ENCODE results near the gene POC1A. TPM values are rescaled to one million over a fixed set of nuclear protein-coding genes. Genes with fewer than 3 reads are reported as not detected.
A peak's percentile ranks its signal among the peaks of the same experiment; 100 is the strongest.

POC1A gene
- total RNA-seq (10 to 100 TPM; 16.7 to 21.7 TPM), polyA plus RNA-seq (ENCODE audit: insufficient read depth, low read depth, low replicate concordance) (36.1 TPM)
- long read RNA-seq, donor 1, partial matches to known transcripts = 0 of 4 reads
- long read RNA-seq, donor 1, other reads (novel, unspliced or antisense) = 0 of 4 reads
- long read RNA-seq, donor 2 = 0 reads

GRCh38 chr3:52154135-52155094 is at the start of gene POC1A:
TSS of gene POC1A (minus strand) at chr3:52154423. CDS start at chr3:52154372, 51 bp downstream.
- H3K27ac ChIP-seq = peak within 1 kb of the TSS; percentile 55 to 81
- intact Hi-C loops (cut with DNase I; ENCODE audit: low total_unique reads) = no loop called here
- H3K9me3 ChIP-seq = no peaks in the 10 kb centered on the region
- peaks cover 9% of the 10 kb centered on the region for H3K4me1 ChIP-seq
- DNase-seq = peak; percentile 98
- H3K4me3 ChIP-seq = peak within 1 kb of the TSS; percentile 61 to 70
- H3K36me3 ChIP-seq (ENCODE audit: low read depth, missing control alignments) = no peaks in the 10 kb centered on the region
- TF ChIP-seq CTCF (IDR thresholded peaks at IDR 0.05) = peak in 2 of 3 experiments; percentile 40 to 48
- TF ChIP-seq POLR2A (IDR thresholded peaks at IDR 0.05) = no peak
- WGBS, 2 donors = 1 to 4% methylated on average over 14 to 60 of the region's 83 CpGs
- no peaks in the 10 kb centered on the region for H3K27me3 ChIP-seq

- H3K4me3 ChIP-seq = no peak overlapping the region
- intact Hi-C loops (cut with DNase I; ENCODE audit: low total_unique reads) = no loop called here
- 65 to 67% methylated on average over 1 of the region's 1 CpG for WGBS, 2 donors
- H3K27ac ChIP-seq = no peak overlapping the region
- no peaks in the 10 kb centered on the region for H3K9me3 ChIP-seq
- H3K4me1 ChIP-seq = peaks cover 11% of the 10 kb centered on the region
- no peaks in the 10 kb centered on the region for H3K36me3 ChIP-seq (ENCODE audit: low read depth, missing control alignments)
- TF ChIP-seq POLR2A (IDR thresholded peaks at IDR 0.05) = no peak
- TF ChIP-seq CTCF (IDR thresholded peaks at IDR 0.05) = no peak
- DNase-seq = no peak
- H3K27me3 ChIP-seq = no peaks in the 10 kb centered on the region
Measured at GRCh38 chr3:52203701-52204100, 49.5 kb upstream of the POC1A start.

- WGBS, 2 donors = 79 to 93% methylated on average over 4 of the region's 4 CpGs
- Histone ChIP-seq H3K27me3 (no peaks in the 10 kb centered on the region), H3K4me3 (no peak overlapping the region), H3K4me1 (peaks cover 14% of the 10 kb centered on the region), H3K9me3 (no peaks in the 10 kb centered on the region), H3K27ac (no peak overlapping the region), H3K36me3 (ENCODE audit: low read depth, missing control alignments) (no peaks in the 10 kb centered on the region)
- intact Hi-C loops (cut with DNase I; ENCODE audit: low total_unique reads) = no loop called here
- TF ChIP-seq CTCF (IDR thresholded peaks at IDR 0.05) (no peak), POLR2A (IDR thresholded peaks at IDR 0.05) (no peak)
- DNase-seq = no peak
Measured at GRCh38 chr3:52202384-52203077, 48.3 kb upstream of the POC1A start.

GRCh38 chr3:52200981-52201679 is 46.9 kb upstream of the POC1A start:
- no peaks in the 10 kb centered on the region for H3K36me3 ChIP-seq (ENCODE audit: low read depth, missing control alignments)
- H3K4me3 ChIP-seq = no peak overlapping the region
- H3K4me1 ChIP-seq = peaks cover 25% of the 10 kb centered on the region
- no peak for DNase-seq
- intact Hi-C loops (cut with DNase I; ENCODE audit: low total_unique reads) = no loop called here
- H3K27me3 ChIP-seq = no peaks in the 10 kb centered on the region
- WGBS, 2 donors = 88 to 94% methylated on average over 5 of the region's 5 CpGs
- no peak for TF ChIP-seq CTCF (IDR thresholded peaks at IDR 0.05)
- TF ChIP-seq POLR2A (IDR thresholded peaks at IDR 0.05) = no peak
- H3K9me3 ChIP-seq = no peaks in the 10 kb centered on the region
- no peak overlapping the region for H3K27ac ChIP-seq

Data from testis (tissue), 5 donors.